Subcutaneous abdominal adipose tissue (tissue), 5 donors: ENCODE data around the gene CCL16.

Experiments used
- H3K27ac ChIP-seq: one replicate; pipeline ENCODE4 v1.7.0; 2013; ENCODE audit warnings: low read depth, mild to moderate bottlenecking, inconsistent platforms, low read length, moderate library complexity
- H3K27me3 ChIP-seq, 5 donors: one replicate each; pipeline ENCODE4 v1.7.0; 2013; ENCODE audit warnings: low read length in 5 of 5, inconsistent platforms in 1 of 5; ENCODE audit not compliant: control insufficient read depth in 5 of 5, insufficient read depth in 4 of 5
- H3K36me3 ChIP-seq, 5 donors: one replicate each; pipeline ENCODE4 v1.7.0; 2013; ENCODE audit warnings: low read length in 5 of 5; ENCODE audit not compliant: control insufficient read depth in 5 of 5, insufficient read depth in 5 of 5
- H3K4me1 ChIP-seq, 5 donors: one replicate each; pipeline ENCODE4 v1.7.0; 2013; ENCODE audit warnings: low read length in 5 of 5, mild to moderate bottlenecking in 3 of 5, moderate library complexity in 1 of 5; ENCODE audit not compliant: control insufficient read depth in 5 of 5, insufficient read depth in 5 of 5
- H3K4me3 ChIP-seq, 5 donors: one replicate each; pipeline ENCODE4 v1.7.0; 2013; ENCODE audit warnings: low read length in 5 of 5, low read depth in 1 of 5
- H3K9ac ChIP-seq, 5 donors: one replicate each; pipeline ENCODE4 v1.7.0; 2013; ENCODE audit warnings: low read length in 5 of 5, mild to moderate bottlenecking in 4 of 5, moderate library complexity in 3 of 5
- H3K9me3 ChIP-seq, 5 donors: one replicate each; pipeline ENCODE4 v1.7.0; 2013; ENCODE audit warnings: low read length in 5 of 5; ENCODE audit not compliant: control insufficient read depth in 5 of 5
- donor health status: healthy.
- donor health status: healthy.
- donor health status: healthy.
- donor health status: healthy.
- donor health status: healthy.

CCL16 gene

DNA sequence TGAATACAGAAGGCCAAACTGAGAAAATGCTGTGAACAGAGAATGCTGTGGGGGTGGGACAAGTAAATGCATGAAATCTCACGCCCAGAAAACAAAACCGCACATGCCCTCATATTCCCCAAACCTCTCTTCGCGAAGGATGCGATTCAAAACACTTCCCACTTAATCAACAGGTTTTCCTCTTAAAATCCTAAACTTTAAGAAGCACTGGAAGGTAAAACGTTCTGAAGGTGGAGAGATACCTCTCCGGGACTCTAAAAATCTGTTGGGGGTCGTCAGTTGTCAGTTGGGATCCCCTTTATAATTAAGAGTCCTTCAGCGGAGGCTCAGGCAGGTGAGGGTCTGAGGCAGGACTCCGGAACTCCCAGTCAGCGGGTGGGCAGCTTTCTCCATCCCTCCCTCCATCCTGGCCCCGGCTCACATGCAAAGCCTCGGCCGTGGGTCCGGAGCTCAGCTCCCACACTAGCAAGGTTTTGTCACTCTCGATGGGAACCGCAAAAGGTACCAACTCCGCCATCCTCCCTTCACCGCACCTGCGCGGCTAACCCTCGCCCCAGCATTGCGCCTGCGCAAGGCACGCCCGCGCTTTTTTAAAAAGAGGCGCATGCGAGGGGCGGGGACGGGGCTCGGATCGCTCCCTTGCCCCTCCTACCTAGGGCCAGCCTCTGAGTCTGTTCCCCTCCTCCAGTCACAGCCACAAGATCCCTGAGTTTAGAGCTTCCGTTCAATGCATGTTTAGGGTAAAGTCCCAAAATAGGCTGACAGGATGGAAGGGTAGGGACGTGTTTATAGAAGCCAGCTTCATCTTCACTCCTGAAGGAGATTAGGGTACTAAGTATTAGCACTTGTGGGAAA lies 50.9 kb downstream of the CCL16 start, which contains the start of gene RDM1:
TSS of gene RDM1 (minus strand) at position 563 of the 855 bp plus-strand sequence. CDS start at position 517, 46 bp downstream.
- Histone ChIP-seq H3K36me3 (no peaks in the 10 kb centered on the region), H3K9ac (no peak within 1 kb of the TSS), H3K27ac (no peak within 1 kb of the TSS), H3K27me3 (peaks cover 0 to 8% (median 3%) of the 10 kb centered on the region in 5 donors), H3K4me1 (peaks cover 3 to 23% (median 20%) of the 10 kb centered on the region in 5 donors), H3K4me3 (peak within 1 kb of the TSS in 4 of 5 donors; percentile 19 to 54 (median 44)), H3K9me3 (no peaks in the 10 kb centered on the region)

- Histone ChIP-seq H3K4me3 (no peak overlapping the region), H3K27ac (no peak overlapping the region), H3K27me3 (peaks cover 0 to 8% (median 3%) of the 10 kb centered on the region in 5 donors), H3K4me1 (peaks cover 3 to 23% (median 20%) of the 10 kb centered on the region in 5 donors), H3K9me3 (no peaks in the 10 kb centered on the region), H3K9ac (no peak overlapping the region), H3K36me3 (no peaks in the 10 kb centered on the region)
Observed at GRCh38 chr17:35927714-35928113, 53.6 kb downstream of the CCL16 start.
